GM12873 (cell line): ENCODE results near the gene PFN4.

Experiments used
- TF ChIP-seq, protein P1 (sequence below): IDR thresholded peaks from 2 replicates; pipeline ENCODE4 v1.5.1; 2012; ENCODE audit warnings: low read depth, mild to moderate bottlenecking, moderate library complexity, low read length, control low read depth; ENCODE audit not compliant: insufficient read depth; ENCODE audit errors: missing control alignments

The PFN4 gene

DNA sequence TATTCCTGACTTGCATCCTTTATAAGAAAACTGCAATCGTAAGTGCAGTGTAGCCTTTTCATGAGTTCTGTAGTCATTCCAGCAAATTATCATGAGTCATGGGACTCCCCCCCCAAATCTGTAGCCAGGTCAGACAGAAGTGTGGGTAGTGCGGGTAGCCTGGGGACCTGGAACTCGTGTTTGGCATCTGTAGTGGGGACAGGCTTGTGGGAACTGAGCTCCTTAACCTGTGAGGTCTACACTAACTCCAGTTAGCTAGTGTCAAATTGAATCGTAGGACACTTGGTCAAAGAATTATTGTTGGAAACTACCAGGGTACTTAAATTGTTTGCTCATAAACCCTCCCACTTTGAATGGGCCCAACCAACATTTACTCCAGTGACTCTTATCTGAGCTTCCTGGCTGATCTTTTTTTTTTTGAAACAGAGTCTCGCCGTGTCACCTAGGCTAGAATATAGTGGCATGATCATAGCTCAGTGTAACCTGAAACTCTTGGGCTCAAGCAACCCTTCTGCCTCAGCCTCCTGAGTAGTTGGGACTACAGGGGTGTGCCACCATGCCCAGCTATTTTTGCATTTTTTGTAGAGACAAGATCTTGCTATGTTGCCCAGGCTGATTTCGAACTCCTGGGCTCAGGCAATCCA lies 12.4 kb downstream of the PFN4 start:
- TF ChIP-seq, protein P1, sequence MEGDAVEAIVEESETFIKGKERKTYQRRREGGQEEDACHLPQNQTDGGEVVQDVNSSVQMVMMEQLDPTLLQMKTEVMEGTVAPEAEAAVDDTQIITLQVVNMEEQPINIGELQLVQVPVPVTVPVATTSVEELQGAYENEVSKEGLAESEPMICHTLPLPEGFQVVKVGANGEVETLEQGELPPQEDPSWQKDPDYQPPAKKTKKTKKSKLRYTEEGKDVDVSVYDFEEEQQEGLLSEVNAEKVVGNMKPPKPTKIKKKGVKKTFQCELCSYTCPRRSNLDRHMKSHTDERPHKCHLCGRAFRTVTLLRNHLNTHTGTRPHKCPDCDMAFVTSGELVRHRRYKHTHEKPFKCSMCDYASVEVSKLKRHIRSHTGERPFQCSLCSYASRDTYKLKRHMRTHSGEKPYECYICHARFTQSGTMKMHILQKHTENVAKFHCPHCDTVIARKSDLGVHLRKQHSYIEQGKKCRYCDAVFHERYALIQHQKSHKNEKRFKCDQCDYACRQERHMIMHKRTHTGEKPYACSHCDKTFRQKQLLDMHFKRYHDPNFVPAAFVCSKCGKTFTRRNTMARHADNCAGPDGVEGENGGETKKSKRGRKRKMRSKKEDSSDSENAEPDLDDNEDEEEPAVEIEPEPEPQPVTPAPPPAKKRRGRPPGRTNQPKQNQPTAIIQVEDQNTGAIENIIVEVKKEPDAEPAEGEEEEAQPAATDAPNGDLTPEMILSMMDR: no peak

DNA sequence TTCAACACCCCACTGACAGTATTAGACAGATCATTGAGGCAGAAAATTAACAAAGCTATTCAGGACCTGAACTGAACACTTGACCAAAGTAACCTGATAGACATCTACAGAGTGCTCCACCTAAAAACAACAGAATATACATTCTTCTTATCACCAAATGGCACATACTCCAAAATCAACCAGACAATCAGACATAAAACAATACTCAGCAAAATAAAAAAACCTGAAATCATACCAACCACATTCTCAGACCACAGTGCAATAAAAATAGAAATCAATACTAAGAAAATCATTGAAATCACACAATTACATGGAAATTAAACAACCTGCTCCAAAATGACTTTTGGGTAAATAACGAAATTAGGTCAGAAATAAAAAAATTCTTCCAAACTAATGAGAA lies 15.8 kb downstream of the PFN4 start:
- TF ChIP-seq, protein P1: no peak

DNA sequence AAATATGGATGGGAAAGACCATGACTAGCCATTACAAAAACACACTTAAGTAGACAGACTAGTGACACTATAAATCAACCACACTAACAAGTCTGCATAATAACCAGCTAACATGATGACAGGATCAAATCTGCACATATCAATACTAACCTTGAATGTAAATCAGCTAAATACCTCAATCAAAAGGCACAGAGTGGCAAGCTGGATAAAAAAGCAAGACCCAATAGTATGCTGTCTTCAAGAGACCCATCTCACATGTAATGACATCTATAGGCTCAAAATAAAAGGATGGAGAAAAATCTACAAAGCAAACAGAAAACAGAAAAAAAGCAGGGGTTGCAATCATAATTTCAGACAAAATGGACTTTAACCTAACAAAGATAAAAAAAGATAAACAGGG lies 16.3 kb downstream of the PFN4 start:
- TF ChIP-seq, protein P1: no peak

DNA sequence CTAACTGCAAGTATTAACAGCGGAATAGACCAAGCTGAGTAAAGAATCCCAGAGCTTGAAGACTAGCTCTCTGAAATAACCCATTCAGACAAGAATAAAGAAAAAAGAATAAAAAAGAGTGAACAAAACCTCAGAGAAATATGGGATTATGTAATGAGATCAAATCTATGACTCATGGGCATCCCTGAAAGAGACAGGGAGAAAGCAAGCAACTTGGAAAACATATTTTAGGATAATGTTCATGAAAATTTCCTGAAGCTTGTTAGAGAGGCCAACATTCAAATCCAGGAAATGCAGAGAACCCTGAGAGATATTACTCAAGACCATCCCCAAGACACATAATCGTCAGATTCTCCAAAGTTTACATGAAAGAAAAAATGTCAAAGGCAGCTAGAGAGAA lies 17.3 kb downstream of the PFN4 start:
- TF ChIP-seq, protein P1: no peak

DNA sequence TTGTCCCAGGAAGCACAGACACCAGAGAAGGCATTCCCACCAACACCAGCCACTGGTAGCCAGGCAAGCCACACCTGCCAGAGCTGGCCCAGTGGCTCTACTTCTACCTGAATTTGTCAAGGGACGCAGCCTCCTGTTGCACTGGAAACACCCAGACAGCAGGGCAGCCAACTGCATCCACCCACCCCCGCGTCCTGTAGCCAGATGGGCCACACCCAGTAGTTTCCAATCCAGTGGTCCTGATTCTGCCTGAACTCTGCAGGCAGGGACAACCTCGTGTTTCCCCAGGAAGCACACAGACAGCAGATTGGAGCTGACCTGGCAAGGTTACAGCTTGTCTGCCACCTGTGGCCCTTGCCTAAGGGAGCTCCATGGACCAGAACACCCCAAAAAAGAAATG lies 18.2 kb downstream of the PFN4 start:
- TF ChIP-seq, protein P1: no peak

DNA sequence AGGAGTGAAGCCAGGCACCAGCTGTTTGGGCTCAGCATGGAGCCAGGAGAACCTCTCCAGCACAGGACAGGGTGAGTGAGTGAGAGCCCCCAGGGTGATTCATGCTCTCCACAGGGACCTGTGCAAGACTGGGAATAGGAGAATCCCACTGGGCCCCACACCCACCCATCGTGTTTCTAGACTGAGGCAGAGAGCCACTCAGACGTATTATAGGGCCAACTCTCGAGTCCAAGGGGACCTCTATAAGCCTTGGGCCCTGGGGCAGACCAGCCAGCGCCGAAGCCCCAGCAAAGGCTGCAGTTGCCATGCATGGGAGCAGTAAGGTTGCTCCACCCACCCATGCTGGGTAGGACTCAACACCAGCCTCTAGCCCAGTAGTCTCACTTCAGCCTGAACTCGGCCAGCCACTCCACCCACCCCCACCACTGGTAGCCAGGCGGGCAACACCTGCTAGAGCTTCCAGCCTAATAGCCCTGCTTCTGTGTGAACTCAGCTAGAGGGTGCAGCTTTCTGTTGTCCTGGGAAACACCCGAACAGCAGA lies 19.0 kb downstream of the PFN4 start:
- TF ChIP-seq, protein P1: no peak

DNA sequence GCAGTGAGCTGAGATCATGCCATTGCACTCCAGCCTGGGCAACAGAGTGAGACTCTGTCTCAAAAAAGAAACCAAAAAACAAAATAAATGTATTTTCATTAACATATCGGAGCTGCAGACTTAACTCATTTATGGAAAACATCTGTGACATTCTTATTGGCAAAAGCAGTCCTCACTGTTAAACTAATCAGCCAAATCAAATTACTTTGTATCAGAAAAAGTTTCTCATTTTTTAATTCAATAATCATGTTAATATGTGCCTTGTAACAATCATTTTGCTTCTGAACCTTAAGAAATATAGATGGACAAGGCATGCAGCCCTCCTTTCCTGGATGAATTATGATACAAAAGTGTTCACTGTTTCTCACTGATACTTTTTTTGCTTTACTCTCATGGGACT lies 20.5 kb downstream of the PFN4 start:
- TF ChIP-seq, protein P1: no peak
